ENCODE measurements around the gene STARD3NL. TPM values are rescaled to one million over a fixed set of nuclear protein-coding genes. Genes with fewer than 3 reads are reported as not detected.
"Not testable (repeated sequence)": the region's sequence is repeated elsewhere in the genome, so short reads cannot be mapped to it uniquely, and the experiment has no call there.

The STARD3NL gene
- polyA plus RNA-seq, 1 donor (not counting 4 experiments of a cell fraction or from before 2014, with no cell fraction given) = 45.1 TPM

GRCh38 chr7:38257350-38257677 is 79.3 kb downstream of the STARD3NL start:
- H3K4me2 ChIP-seq (ENCODE audit: control insufficient read depth, extremely low read depth, insufficient read depth, low read depth, low read length) = no peak overlapping the region
- no peaks in the 10 kb centered on the region for H3K9me3 ChIP-seq (ENCODE audit: control insufficient read depth, low read depth, low read length)
- H3K36me3 ChIP-seq (ENCODE audit: control insufficient read depth in 2 of 2, extremely low read depth in 1 of 2, insufficient read depth in 2 of 2, low read length in 2 of 2) = no peaks in the 10 kb centered on the region
- no peaks in the 10 kb centered on the region for H3K4me1 ChIP-seq (ENCODE audit: control insufficient read depth, extremely low read depth, insufficient read depth, low read length)
- H4K20me1 ChIP-seq (ENCODE audit: control insufficient read depth, extremely low read depth, insufficient read depth, low read length) = no peaks in the 10 kb centered on the region
- no peak overlapping the region for H3K4me3 ChIP-seq (ENCODE audit: control insufficient read depth in 2 of 3, extremely low read depth in 1 of 3, insufficient read depth in 2 of 3, low read depth in 1 of 3, low read length in 3 of 3)
- dilution Hi-C loops (cut with MboI; ENCODE audit: extremely low pct_ligation_motif_present, low sequenced_read_pairs) = no loop called here
- FAIRE-seq (no peak), DNase-seq (ENCODE audit: low read depth, low spot score) (no peak)
- TF ChIP-seq CTCF (optimal IDR thresholded peaks at IDR 0.05 in 1 of 3, IDR thresholded peaks at IDR 0.05 in 1 of 3, conservative IDR thresholded peaks at IDR 0.05 in 1 of 3; ENCODE audit: extremely low read depth in 1 of 3, insufficient read depth in 2 of 3, low read length in 3 of 3) = no peak
- no peak for TF ChIP-seq EZH2 (IDR thresholded peaks at IDR 0.05; ENCODE audit: low read length)
- H3K27me3 ChIP-seq (ENCODE audit: control insufficient read depth, extremely low read depth, insufficient read depth, low read length) = no peaks in the 10 kb centered on the region
- H3K79me2 ChIP-seq (ENCODE audit: control insufficient read depth, insufficient read depth, low read length) = no peaks in the 10 kb centered on the region
- H3K9me1 ChIP-seq (ENCODE audit: control insufficient read depth, extremely low read depth, insufficient read depth, low read length) = no peaks in the 10 kb centered on the region
- H2AFZ ChIP-seq (ENCODE audit: control insufficient read depth, low read length) = no peak overlapping the region
- no peak overlapping the region for H3K9ac ChIP-seq (ENCODE audit: control insufficient read depth, extremely low read depth, insufficient read depth, low read length)
- H3K27ac ChIP-seq (ENCODE audit: control insufficient read depth, insufficient read depth, low read length) = no peak overlapping the region

- H3K27me3 ChIP-seq (ENCODE audit: control insufficient read depth, extremely low read depth, insufficient read depth, low read length); H3K4me2 ChIP-seq (ENCODE audit: control insufficient read depth, extremely low read depth, insufficient read depth, low read depth, low read length); H3K27ac ChIP-seq (ENCODE audit: control insufficient read depth, insufficient read depth, low read length); DNase-seq (ENCODE audit: low read depth, low spot score); H3K79me2 ChIP-seq (ENCODE audit: control insufficient read depth, insufficient read depth, low read length); H2AFZ ChIP-seq (ENCODE audit: control insufficient read depth, low read length); H3K36me3 ChIP-seq (ENCODE audit: control insufficient read depth in 2 of 2, extremely low read depth in 1 of 2, insufficient read depth in 2 of 2, low read length in 2 of 2); H3K9me3 ChIP-seq (ENCODE audit: control insufficient read depth, low read depth, low read length); H4K20me1 ChIP-seq (ENCODE audit: control insufficient read depth, extremely low read depth, insufficient read depth, low read length); H3K9me1 ChIP-seq (ENCODE audit: control insufficient read depth, extremely low read depth, insufficient read depth, low read length); dilution Hi-C loops (cut with MboI; ENCODE audit: extremely low pct_ligation_motif_present, low sequenced_read_pairs); H3K4me1 ChIP-seq (ENCODE audit: control insufficient read depth, extremely low read depth, insufficient read depth, low read length); H3K9ac ChIP-seq (ENCODE audit: control insufficient read depth, extremely low read depth, insufficient read depth, low read length); FAIRE-seq; H3K4me3 ChIP-seq (ENCODE audit: control insufficient read depth in 2 of 3, extremely low read depth in 1 of 3, insufficient read depth in 2 of 3, low read depth in 1 of 3, low read length in 3 of 3): not testable (repeated sequence)
These were observed 81.1 kb downstream of the STARD3NL start for GRCh38 chr7:38259157-38259556.

GRCh38 chr7:38261601-38262000 is 83.6 kb downstream of the STARD3NL start:
- FAIRE-seq; H4K20me1 ChIP-seq (ENCODE audit: control insufficient read depth, extremely low read depth, insufficient read depth, low read length); H3K9me3 ChIP-seq (ENCODE audit: control insufficient read depth, low read depth, low read length); H3K4me2 ChIP-seq (ENCODE audit: control insufficient read depth, extremely low read depth, insufficient read depth, low read depth, low read length); H3K9me1 ChIP-seq (ENCODE audit: control insufficient read depth, extremely low read depth, insufficient read depth, low read length); DNase-seq (ENCODE audit: low read depth, low spot score); H3K36me3 ChIP-seq (ENCODE audit: control insufficient read depth in 2 of 2, extremely low read depth in 1 of 2, insufficient read depth in 2 of 2, low read length in 2 of 2); dilution Hi-C loops (cut with MboI; ENCODE audit: extremely low pct_ligation_motif_present, low sequenced_read_pairs); H3K9ac ChIP-seq (ENCODE audit: control insufficient read depth, extremely low read depth, insufficient read depth, low read length); H3K4me1 ChIP-seq (ENCODE audit: control insufficient read depth, extremely low read depth, insufficient read depth, low read length); H3K27ac ChIP-seq (ENCODE audit: control insufficient read depth, insufficient read depth, low read length); H3K27me3 ChIP-seq (ENCODE audit: control insufficient read depth, extremely low read depth, insufficient read depth, low read length); H2AFZ ChIP-seq (ENCODE audit: control insufficient read depth, low read length); H3K4me3 ChIP-seq (ENCODE audit: control insufficient read depth in 2 of 3, extremely low read depth in 1 of 3, insufficient read depth in 2 of 3, low read depth in 1 of 3, low read length in 3 of 3); H3K79me2 ChIP-seq (ENCODE audit: control insufficient read depth, insufficient read depth, low read length): not testable (repeated sequence)

- H3K79me2 ChIP-seq (ENCODE audit: control insufficient read depth, insufficient read depth, low read length); H3K27me3 ChIP-seq (ENCODE audit: control insufficient read depth, extremely low read depth, insufficient read depth, low read length); H3K9me1 ChIP-seq (ENCODE audit: control insufficient read depth, extremely low read depth, insufficient read depth, low read length); H3K4me2 ChIP-seq (ENCODE audit: control insufficient read depth, extremely low read depth, insufficient read depth, low read depth, low read length); H3K36me3 ChIP-seq (ENCODE audit: control insufficient read depth in 2 of 2, extremely low read depth in 1 of 2, insufficient read depth in 2 of 2, low read length in 2 of 2); H3K27ac ChIP-seq (ENCODE audit: control insufficient read depth, insufficient read depth, low read length); FAIRE-seq; H4K20me1 ChIP-seq (ENCODE audit: control insufficient read depth, extremely low read depth, insufficient read depth, low read length); H2AFZ ChIP-seq (ENCODE audit: control insufficient read depth, low read length); dilution Hi-C loops (cut with MboI; ENCODE audit: extremely low pct_ligation_motif_present, low sequenced_read_pairs); H3K4me3 ChIP-seq (ENCODE audit: control insufficient read depth in 2 of 3, extremely low read depth in 1 of 3, insufficient read depth in 2 of 3, low read depth in 1 of 3, low read length in 3 of 3); DNase-seq (ENCODE audit: low read depth, low spot score); H3K4me1 ChIP-seq (ENCODE audit: control insufficient read depth, extremely low read depth, insufficient read depth, low read length); H3K9ac ChIP-seq (ENCODE audit: control insufficient read depth, extremely low read depth, insufficient read depth, low read length); H3K9me3 ChIP-seq (ENCODE audit: control insufficient read depth, low read depth, low read length): not testable (repeated sequence)
These were observed 84.0 kb downstream of the STARD3NL start for GRCh38 chr7:38262026-38262425.

All from keratinocyte (primary cell).